Measurements from ENCODE around the gene MACF1. TPM values are rescaled to one million over a fixed set of nuclear protein-coding genes. Genes with fewer than 3 reads are reported as not detected.

MACF1 gene
- polyA plus RNA-seq, 1 of the 3 experiments (the other 2 are of a cell fraction), result 37.6 TPM

DNA sequence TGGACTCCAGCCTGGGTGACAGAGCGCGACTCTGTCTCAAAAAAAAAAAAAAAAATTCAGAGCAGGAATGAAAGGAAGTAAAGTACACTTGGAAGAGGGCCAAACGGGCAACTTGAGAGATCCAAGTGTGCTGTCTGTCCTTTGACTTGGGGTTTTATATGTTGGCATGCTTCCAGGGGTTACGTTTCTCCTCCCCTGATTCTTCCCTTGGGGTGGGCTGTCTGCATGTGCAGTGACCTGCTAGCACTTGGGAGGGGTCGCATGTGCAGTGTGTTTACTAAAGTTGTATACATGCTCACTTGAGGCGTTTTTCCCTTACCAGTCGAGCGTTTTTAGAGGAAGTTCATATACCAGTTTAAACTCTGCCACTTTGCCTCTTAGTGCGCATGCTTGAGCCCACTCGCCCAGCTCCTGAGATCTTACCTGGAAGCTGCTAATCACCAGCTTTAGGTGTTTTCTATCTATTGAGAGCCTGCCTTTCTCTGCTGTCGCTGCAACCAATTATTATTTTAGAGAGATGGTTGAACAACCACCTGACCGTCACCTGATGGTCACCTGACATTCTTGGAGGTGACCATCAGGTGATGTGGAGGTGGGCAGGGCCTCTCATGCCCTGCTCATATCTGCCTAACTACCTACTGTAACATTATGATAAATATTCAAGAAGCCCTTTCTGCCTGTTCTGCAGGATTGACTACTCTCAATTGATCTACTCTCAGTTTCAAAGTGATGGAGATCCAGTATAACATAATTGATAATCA, 140.1 kb downstream of the MACF1 start:
- Histone ChIP-seq H3K4me2 (no peak overlapping the region), H3K27me3 (ENCODE audit: insufficient read depth) (no peaks in the 10 kb centered on the region), H3F3A (replicated peaks; ENCODE audit: insufficient read depth) (no peaks in the 10 kb centered on the region), H3K4me1 (ENCODE audit: control insufficient read depth in 1 of 2, insufficient read depth in 2 of 2, low read depth in 1 of 2, low read length in 1 of 2) (no peaks in the 10 kb centered on the region), H3K4me3 (ENCODE audit: low read depth in 2 of 2, low read length in 1 of 2) (no peak overlapping the region), H3K36me3 (replicated peaks in 1 of 2; ENCODE audit: control insufficient read depth in 1 of 2, insufficient read depth in 2 of 2, low read length in 1 of 2) (peaks cover 53 to 72% of the 10 kb centered on the region in 2 experiments), H3K79me2 (ENCODE audit: insufficient read depth) (no peaks in the 10 kb centered on the region), H3K9me2 (no peaks in the 10 kb centered on the region), H3K9ac (no peak overlapping the region), H3K9me3 (no peaks in the 10 kb centered on the region), H4K20me1 (ENCODE audit: insufficient read depth) (no peaks in the 10 kb centered on the region), H3K27ac (ENCODE audit: low read depth in 2 of 2, low read length in 1 of 2) (no peak overlapping the region), H2AFZ (ENCODE audit: low read depth) (no peak overlapping the region)
- ChIA-PET CTCF (no interaction called here), POLR2A (no interaction called here)
- no peak for DNase-seq
- 94% methylated on average over 12 of the region's 12 CpGs for WGBS (ENCODE audit: low lambda C conversion rate)
- TF ChIP-seq NFIC (IDR thresholded peaks at IDR 0.05; ENCODE audit: borderline replicate concordance) (peak; percentile 23; the same call in 1 of the 2 replicates), TAF1 (IDR thresholded peaks at IDR 0.05; ENCODE audit: borderline replicate concordance, low read depth, low read length) (no peak), YY1 (IDR thresholded peaks at IDR 0.05; ENCODE audit: low read depth) (no peak), JUND (IDR thresholded peaks at IDR 0.05) (no peak), RAD21 (IDR thresholded peaks at IDR 0.05; ENCODE audit: low read length) (no peak), EZH2phosphoT487 (IDR thresholded peaks at IDR 0.05; ENCODE audit: borderline replicate concordance, low read depth) (no peak)
- TF ChIP-seq, protein P1, sequence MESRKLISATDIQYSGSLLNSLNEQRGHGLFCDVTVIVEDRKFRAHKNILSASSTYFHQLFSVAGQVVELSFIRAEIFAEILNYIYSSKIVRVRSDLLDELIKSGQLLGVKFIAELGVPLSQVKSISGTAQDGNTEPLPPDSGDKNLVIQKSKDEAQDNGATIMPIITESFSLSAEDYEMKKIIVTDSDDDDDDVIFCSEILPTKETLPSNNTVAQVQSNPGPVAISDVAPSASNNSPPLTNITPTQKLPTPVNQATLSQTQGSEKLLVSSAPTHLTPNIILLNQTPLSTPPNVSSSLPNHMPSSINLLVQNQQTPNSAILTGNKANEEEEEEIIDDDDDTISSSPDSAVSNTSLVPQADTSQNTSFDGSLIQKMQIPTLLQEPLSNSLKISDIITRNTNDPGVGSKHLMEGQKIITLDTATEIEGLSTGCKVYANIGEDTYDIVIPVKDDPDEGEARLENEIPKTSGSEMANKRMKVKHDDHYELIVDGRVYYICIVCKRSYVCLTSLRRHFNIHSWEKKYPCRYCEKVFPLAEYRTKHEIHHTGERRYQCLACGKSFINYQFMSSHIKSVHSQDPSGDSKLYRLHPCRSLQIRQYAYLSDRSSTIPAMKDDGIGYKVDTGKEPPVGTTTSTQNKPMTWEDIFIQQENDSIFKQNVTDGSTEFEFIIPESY (IDR thresholded peaks at IDR 0.05; ENCODE audit: borderline replicate concordance, low read depth), result no peak

DNA sequence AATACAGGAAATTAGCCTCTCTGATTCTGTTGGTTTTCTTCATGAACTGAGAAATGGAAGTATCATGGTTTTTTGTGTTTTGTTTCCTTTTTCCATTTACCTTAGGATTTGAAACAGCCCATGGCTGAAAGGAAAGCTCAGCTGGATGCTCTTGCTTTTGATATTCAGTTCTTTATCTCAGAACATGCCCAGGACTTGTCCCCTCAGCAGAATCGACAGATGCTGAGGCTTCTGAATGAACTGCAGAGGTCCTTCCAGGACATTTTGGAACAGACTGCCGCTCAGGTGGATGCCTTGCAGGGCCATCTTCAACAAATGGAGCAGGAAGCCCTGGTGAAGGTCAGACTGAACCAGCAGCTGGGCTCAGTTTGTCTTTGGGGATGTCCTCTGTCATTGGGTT, 142.4 kb downstream of the MACF1 start:
- Histone ChIP-seq H3K36me3 (replicated peaks in 1 of 2; ENCODE audit: control insufficient read depth in 1 of 2, insufficient read depth in 2 of 2, low read length in 1 of 2) (peaks cover 61 to 77% of the 10 kb centered on the region in 2 experiments), H3K27ac (ENCODE audit: low read depth in 2 of 2, low read length in 1 of 2) (no peak overlapping the region)
- CTCF ChIA-PET, result interaction anchor here (1.0 kb wide), 2 partner anchors 8 to 18 kb away, joined by 3 read pairs; no protein-coding TSS in a partner anchor
- TF ChIP-seq GABPA (IDR thresholded peaks at IDR 0.05; ENCODE audit: low read depth), result no peak
- no peak for TF ChIP-seq ELF1 (IDR thresholded peaks at IDR 0.05)
- TF ChIP-seq MXI1 (IDR thresholded peaks at IDR 0.05; ENCODE audit: low read depth, low read length), result no peak
- no peak for TF ChIP-seq MEF2A (IDR thresholded peaks at IDR 0.05; ENCODE audit: borderline replicate concordance, low read depth)
- no peak for TF ChIP-seq RAD21 (IDR thresholded peaks at IDR 0.05; ENCODE audit: low read length)
- TF ChIP-seq EP300 (IDR thresholded peaks at IDR 0.05; ENCODE audit: borderline replicate concordance in 1 of 2, low read depth in 1 of 2, low read length in 1 of 2), result no peak
- TF ChIP-seq, protein P2, sequence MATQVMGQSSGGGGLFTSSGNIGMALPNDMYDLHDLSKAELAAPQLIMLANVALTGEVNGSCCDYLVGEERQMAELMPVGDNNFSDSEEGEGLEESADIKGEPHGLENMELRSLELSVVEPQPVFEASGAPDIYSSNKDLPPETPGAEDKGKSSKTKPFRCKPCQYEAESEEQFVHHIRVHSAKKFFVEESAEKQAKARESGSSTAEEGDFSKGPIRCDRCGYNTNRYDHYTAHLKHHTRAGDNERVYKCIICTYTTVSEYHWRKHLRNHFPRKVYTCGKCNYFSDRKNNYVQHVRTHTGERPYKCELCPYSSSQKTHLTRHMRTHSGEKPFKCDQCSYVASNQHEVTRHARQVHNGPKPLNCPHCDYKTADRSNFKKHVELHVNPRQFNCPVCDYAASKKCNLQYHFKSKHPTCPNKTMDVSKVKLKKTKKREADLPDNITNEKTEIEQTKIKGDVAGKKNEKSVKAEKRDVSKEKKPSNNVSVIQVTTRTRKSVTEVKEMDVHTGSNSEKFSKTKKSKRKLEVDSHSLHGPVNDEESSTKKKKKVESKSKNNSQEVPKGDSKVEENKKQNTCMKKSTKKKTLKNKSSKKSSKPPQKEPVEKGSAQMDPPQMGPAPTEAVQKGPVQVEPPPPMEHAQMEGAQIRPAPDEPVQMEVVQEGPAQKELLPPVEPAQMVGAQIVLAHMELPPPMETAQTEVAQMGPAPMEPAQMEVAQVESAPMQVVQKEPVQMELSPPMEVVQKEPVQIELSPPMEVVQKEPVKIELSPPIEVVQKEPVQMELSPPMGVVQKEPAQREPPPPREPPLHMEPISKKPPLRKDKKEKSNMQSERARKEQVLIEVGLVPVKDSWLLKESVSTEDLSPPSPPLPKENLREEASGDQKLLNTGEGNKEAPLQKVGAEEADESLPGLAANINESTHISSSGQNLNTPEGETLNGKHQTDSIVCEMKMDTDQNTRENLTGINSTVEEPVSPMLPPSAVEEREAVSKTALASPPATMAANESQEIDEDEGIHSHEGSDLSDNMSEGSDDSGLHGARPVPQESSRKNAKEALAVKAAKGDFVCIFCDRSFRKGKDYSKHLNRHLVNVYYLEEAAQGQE (IDR thresholded peaks at IDR 0.05; ENCODE audit: low read depth, low read length), result no peak
- no peak for TF ChIP-seq FOXM1 (IDR thresholded peaks at IDR 0.05; ENCODE audit: low read depth)
- no peak for TF ChIP-seq SMC3 (IDR thresholded peaks at IDR 0.05; ENCODE audit: low read depth, low read length)
- no peak for TF ChIP-seq RXRA (IDR thresholded peaks at IDR 0.05; ENCODE audit: borderline replicate concordance, low read depth)
- TF ChIP-seq YY1 (IDR thresholded peaks at IDR 0.05; ENCODE audit: low read depth), result no peak
- no peak for TF ChIP-seq EZH2phosphoT487 (IDR thresholded peaks at IDR 0.05; ENCODE audit: borderline replicate concordance, low read depth)
- no peak for TF ChIP-seq FOXJ3 (CRISPR knock-in tag; IDR thresholded peaks at IDR 0.05)
- TF ChIP-seq, protein P3, sequence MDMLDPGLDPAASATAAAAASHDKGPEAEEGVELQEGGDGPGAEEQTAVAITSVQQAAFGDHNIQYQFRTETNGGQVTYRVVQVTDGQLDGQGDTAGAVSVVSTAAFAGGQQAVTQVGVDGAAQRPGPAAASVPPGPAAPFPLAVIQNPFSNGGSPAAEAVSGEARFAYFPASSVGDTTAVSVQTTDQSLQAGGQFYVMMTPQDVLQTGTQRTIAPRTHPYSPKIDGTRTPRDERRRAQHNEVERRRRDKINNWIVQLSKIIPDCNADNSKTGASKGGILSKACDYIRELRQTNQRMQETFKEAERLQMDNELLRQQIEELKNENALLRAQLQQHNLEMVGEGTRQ (IDR thresholded peaks at IDR 0.05; ENCODE audit: borderline replicate concordance, low read depth, low read length), result no peak
- TF ChIP-seq RCOR1 (IDR thresholded peaks at IDR 0.05; ENCODE audit: low read length), result no peak

More for the DNA sequence above, 142.4 kb downstream of the MACF1 start:
- Histone ChIP-seq H3K27me3 (ENCODE audit: insufficient read depth) (no peaks in the 10 kb centered on the region), H3K4me3 (ENCODE audit: low read depth in 2 of 2, low read length in 1 of 2) (no peak overlapping the region), H4K20me1 (ENCODE audit: insufficient read depth) (no peaks in the 10 kb centered on the region), H3K9ac (no peak overlapping the region), H3K9me3 (no peaks in the 10 kb centered on the region), H3K4me2 (no peak overlapping the region), H3K79me2 (ENCODE audit: insufficient read depth) (no peaks in the 10 kb centered on the region), H3K4me1 (ENCODE audit: control insufficient read depth in 1 of 2, insufficient read depth in 2 of 2, low read depth in 1 of 2, low read length in 1 of 2) (no peaks in the 10 kb centered on the region), H3F3A (replicated peaks; ENCODE audit: insufficient read depth) (no peaks in the 10 kb centered on the region), H2AFZ (ENCODE audit: low read depth) (no peak overlapping the region), H3K9me2 (no peaks in the 10 kb centered on the region)
- 40% methylated on average over 2 of the region's 2 CpGs for WGBS (ENCODE audit: low lambda C conversion rate)
- no peak for DNase-seq
- POLR2A ChIA-PET, result no interaction called here

All from SK-N-SH (cell line).